ENCODE data around the gene TSC22D4. TPM values are rescaled to one million over a fixed set of nuclear protein-coding genes. Genes with fewer than 3 reads are reported as not detected.

TSC22D4 gene
- total and polyA plus RNA-seq, 9 of the 15 experiments (the other 6 are each of a cell fraction or from before 2014, with no cell fraction given) = 0.37 to 107 (median 28.7) TPM

GRCh38 chr7:100433592-100434296 lies 45.3 kb downstream of the TSC22D4 start (continued):
- TF ChIP-seq NFE2 (IDR thresholded peaks at IDR 0.05; ENCODE audit: low read depth) (no peak), CEBPG (CRISPR knock-in tag; IDR thresholded peaks at IDR 0.05) (no peak), CEBPG (tag; conservative IDR thresholded peaks at IDR 0.05 in 1 of 2, IDR thresholded peaks at IDR 0.05 in 1 of 2) (no peak), KDM1A (IDR thresholded peaks at IDR 0.05) (0 out of 4 replicates have a peak, but pooled peaks of 1 of the 2 experiments have one; percentile 5), BHLHE40 (IDR thresholded peaks at IDR 0.05; ENCODE audit: low read length) (no peak), PCBP2 (IDR thresholded peaks at IDR 0.05; ENCODE audit: low read depth, low read length, poor library complexity, severe bottlenecking) (no peak), POLR2AphosphoS2 (IDR thresholded peaks at IDR 0.05; ENCODE audit: low read length) (peak; percentile 88), ZNF77 (CRISPR knock-in tag; IDR thresholded peaks at IDR 0.05) (no peak), KAT7 (CRISPR knock-in tag; IDR thresholded peaks at IDR 0.05; ENCODE audit: borderline replicate concordance) (0 out of 2 replicates have a peak, but pooled peaks have one; percentile 75), ZBTB7A (IDR thresholded peaks at IDR 0.05; ENCODE audit: borderline replicate concordance, control insufficient read depth, low read depth, low read length) (0 out of 2 replicates have a peak, but pooled peaks have one; percentile 24), CBFA2T3 (IDR thresholded peaks at IDR 0.05) (0 out of 2 replicates have a peak, but pooled peaks have one; percentile 24), RUNX1 (IDR thresholded peaks at IDR 0.05; ENCODE audit: low read depth) (no peak), HCFC1 (IDR thresholded peaks at IDR 0.05; ENCODE audit: low read depth, low read length) (0 out of 2 replicates have a peak, but pooled peaks have one; percentile 1), ZNF124 (CRISPR knock-in tag; IDR thresholded peaks at IDR 0.05) (no peak), XRCC4 (IDR thresholded peaks at IDR 0.05; ENCODE audit: extremely low read depth, insufficient read depth, insufficient read length) (no peak), TEAD4 (IDR thresholded peaks at IDR 0.05; ENCODE audit: low read length) (0 out of 2 replicates have a peak, but pooled peaks have one; percentile 8), TEAD4 (CRISPR knock-in tag; IDR thresholded peaks at IDR 0.05; ENCODE audit: borderline replicate concordance) (no peak), SUPT5H (IDR thresholded peaks at IDR 0.05) (peak; percentile 66), ZNF695 (CRISPR knock-in tag; IDR thresholded peaks at IDR 0.05) (no peak)
- TF ChIP-seq, protein P1, sequence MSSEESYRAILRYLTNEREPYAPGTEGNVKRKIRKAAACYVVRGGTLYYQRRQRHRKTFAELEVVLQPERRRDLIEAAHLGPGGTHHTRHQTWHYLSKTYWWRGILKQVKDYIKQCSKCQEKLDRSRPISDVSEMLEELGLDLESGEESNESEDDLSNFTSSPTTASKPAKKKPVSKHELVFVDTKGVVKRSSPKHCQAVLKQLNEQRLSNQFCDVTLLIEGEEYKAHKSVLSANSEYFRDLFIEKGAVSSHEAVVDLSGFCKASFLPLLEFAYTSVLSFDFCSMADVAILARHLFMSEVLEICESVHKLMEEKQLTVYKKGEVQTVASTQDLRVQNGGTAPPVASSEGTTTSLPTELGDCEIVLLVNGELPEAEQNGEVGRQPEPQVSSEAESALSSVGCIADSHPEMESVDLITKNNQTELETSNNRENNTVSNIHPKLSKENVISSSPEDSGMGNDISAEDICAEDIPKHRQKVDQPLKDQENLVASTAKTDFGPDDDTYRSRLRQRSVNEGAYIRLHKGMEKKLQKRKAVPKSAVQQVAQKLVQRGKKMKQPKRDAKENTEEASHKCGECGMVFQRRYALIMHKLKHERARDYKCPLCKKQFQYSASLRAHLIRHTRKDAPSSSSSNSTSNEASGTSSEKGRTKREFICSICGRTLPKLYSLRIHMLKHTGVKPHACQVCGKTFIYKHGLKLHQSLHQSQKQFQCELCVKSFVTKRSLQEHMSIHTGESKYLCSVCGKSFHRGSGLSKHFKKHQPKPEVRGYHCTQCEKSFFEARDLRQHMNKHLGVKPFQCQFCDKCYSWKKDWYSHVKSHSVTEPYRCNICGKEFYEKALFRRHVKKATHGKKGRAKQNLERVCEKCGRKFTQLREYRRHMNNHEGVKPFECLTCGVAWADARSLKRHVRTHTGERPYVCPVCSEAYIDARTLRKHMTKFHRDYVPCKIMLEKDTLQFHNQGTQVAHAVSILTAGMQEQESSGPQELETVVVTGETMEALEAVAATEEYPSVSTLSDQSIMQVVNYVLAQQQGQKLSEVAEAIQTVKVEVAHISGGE (CRISPR knock-in tag; IDR thresholded peaks at IDR 0.05) = no peak
- TF ChIP-seq, protein P2, sequence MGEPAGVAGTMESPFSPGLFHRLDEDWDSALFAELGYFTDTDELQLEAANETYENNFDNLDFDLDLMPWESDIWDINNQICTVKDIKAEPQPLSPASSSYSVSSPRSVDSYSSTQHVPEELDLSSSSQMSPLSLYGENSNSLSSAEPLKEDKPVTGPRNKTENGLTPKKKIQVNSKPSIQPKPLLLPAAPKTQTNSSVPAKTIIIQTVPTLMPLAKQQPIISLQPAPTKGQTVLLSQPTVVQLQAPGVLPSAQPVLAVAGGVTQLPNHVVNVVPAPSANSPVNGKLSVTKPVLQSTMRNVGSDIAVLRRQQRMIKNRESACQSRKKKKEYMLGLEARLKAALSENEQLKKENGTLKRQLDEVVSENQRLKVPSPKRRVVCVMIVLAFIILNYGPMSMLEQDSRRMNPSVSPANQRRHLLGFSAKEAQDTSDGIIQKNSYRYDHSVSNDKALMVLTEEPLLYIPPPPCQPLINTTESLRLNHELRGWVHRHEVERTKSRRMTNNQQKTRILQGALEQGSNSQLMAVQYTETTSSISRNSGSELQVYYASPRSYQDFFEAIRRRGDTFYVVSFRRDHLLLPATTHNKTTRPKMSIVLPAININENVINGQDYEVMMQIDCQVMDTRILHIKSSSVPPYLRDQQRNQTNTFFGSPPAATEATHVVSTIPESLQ (CRISPR knock-in tag; IDR thresholded peaks at IDR 0.05) = no peak
- TF ChIP-seq, protein P3, sequence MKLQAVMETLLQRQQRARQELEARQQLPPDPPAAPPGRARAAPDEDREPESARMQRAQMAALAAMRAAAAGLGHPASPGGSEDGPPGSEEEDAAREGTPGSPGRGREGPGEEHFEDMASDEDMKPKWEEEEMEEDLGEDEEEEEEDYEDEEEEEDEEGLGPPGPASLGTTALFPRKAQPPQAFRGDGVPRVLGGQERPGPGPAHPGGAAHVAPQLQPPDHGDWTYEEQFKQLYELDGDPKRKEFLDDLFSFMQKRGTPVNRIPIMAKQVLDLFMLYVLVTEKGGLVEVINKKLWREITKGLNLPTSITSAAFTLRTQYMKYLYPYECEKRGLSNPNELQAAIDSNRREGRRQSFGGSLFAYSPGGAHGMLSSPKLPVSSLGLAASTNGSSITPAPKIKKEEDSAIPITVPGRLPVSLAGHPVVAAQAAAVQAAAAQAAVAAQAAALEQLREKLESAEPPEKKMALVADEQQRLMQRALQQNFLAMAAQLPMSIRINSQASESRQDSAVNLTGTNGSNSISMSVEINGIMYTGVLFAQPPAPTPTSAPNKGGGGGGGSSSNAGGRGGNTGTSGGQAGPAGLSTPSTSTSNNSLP (IDR thresholded peaks at IDR 0.05; ENCODE audit: borderline replicate concordance, low read depth, low read length) = no peak

All from K562 (cell line).